ENCODE results near the gene GJD3.
"Not testable (repeated sequence)": the region's sequence is repeated elsewhere in the genome, so short reads cannot be mapped to it uniquely, and the experiment has no call there.

GJD3 gene

GRCh38 chr17:40364121-40364861 is at the start of gene GJD3:
Gene GJD3, minus strand, starts transcription at chr17:40364737. Its CDS starts 922 bp downstream, at chr17:40363815.
- no peak for DNase-seq

- not testable (repeated sequence) for DNase-seq
Observed at GRCh38 chr17:40414312-40414711, 49.8 kb upstream of the GJD3 start.

- DNase-seq: no peak
Observed at GRCh38 chr17:40412880-40413279, 48.3 kb upstream of the GJD3 start.

DNA sequence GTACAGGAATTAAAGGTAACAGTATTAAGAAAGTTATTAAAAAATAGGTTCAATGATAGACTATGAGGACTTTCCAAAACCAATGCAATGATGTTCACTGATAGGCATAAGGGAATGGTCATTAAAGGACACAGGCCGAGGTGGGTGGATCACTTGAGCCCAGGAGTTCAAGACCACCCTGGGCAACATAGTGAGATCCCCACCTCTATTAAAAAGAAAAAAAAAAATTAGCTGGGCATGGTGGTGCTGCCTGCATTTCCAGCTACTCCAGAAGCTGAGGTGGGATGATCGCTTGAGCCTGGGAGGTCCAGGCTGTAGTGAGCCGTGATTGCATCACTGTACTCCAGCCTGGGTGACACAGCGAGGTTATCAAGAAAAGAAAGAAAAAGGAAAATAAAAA is 47.3 kb upstream of the GJD3 start:
- DNase-seq: no peak

DNA sequence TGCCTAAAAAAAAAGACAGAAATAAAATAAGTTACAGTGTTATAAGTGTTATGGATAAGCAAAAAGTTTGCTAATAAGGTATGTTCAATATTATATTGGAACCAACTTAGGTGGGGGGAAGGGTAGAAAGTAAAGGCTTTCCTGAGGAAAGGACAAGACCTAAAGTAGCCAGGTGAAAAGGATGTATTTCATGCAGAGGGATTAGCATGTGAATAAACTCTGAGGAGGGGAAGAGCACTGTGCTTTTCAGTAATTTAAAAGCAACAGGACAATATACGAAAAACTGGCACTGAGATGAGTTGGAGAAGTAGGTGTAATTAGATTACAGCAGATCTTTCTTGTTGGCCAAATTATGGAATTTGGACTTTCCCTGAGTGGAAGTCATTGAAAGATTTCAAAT is 45.5 kb upstream of the GJD3 start:
- DNase-seq: no peak

DNA sequence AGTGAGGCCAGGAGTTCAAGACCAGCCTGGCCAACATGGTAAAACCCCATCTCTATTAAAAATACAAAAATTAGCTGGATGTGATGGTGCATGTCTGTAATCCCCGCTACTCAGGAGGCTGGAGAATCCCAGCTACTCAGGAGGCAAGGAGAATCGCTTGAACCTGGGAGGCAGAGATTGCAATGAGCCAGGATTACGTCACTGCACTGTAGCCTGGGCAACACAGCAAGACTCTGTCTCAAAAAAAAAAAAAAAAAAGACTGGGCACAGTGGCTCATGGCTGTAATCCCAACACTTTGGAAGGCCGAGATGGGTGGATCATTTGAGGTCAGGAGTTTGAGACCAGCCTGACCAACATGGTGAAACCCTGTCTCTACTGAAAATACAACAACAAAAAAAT is 45.0 kb upstream of the GJD3 start:
- not testable (repeated sequence) for DNase-seq

DNA sequence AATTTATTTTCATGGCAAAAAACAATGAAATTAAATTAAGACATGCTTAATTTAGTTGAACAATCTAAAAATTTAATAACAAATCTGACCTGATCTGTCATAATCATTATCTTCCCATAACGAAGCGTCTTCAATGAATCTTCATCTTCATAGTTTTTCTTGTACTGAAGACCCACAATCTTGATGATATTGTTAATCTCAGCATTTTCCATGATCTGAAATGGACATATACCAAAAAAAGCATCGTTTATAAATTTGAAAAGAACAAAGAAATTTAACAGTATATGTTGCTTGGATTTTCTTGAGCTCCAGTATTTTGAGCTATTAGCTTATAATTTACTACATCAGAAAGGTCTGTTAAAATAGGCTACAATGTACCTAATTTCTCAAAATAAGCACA is 42.9 kb upstream of the GJD3 start:
- no peak for DNase-seq

- no peak for DNase-seq
Observed at GRCh38 chr17:40404003-40404402, 39.5 kb upstream of the GJD3 start.

GRCh38 chr17:40402668-40403067 is 38.1 kb upstream of the GJD3 start:
- no peak for DNase-seq

DNA sequence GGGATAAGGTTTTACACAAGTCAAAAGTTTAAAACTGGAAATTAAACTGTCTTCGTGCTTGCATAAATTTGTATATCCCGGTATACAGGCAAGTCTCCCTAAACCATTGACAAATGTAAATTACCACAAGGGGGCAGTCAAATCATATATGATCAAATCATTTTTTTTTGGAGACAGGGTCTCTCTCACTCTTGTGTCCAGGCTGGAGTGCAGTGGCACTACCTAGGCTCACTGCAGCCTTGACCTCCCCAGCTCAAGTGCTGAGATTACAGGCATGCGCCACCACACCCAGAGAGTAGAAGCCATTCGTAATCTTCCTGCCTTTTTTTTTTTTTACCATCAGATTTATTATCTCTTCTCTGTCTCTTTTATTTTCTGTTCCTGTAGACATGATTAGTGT is 34.6 kb upstream of the GJD3 start:
- peak; percentile 44 for DNase-seq

DNA sequence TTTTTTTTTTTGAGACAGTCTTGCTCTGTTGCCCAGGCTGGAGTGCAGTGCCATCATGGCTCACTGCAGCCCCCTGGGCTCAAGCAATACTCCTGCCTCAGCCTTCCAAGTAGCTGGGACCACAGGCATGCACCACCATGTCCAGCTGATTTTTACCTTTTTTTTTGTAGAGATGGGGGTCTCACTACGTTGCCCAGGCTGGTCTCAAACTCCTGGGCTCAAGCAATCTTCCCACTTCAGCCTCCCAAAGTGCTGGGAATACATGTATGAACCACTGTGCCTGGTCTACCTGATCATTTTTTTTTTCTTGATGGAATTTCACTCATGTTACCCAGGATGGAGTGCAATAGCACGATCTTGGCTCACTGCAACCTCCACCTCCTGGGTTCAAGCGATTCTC is 22.0 kb upstream of the GJD3 start:
- DNase-seq: not testable (repeated sequence)

- DNase-seq: no peak
Observed at GRCh38 chr17:40382251-40382650, 17.7 kb upstream of the GJD3 start.

- no peak for DNase-seq
Observed at GRCh38 chr17:40378966-40379365, 14.4 kb upstream of the GJD3 start.

GRCh38 chr17:40377832-40378231 is 13.3 kb upstream of the GJD3 start:
- no peak for DNase-seq

- DNase-seq: peak; percentile 23
Observed at GRCh38 chr17:40376541-40376940, 12.0 kb upstream of the GJD3 start.

- DNase-seq: not testable (repeated sequence)
Observed at GRCh38 chr17:40375786-40376185, 11.2 kb upstream of the GJD3 start.

GRCh38 chr17:40374821-40375498 is 10.4 kb upstream of the GJD3 start:
- DNase-seq: no peak

DNA sequence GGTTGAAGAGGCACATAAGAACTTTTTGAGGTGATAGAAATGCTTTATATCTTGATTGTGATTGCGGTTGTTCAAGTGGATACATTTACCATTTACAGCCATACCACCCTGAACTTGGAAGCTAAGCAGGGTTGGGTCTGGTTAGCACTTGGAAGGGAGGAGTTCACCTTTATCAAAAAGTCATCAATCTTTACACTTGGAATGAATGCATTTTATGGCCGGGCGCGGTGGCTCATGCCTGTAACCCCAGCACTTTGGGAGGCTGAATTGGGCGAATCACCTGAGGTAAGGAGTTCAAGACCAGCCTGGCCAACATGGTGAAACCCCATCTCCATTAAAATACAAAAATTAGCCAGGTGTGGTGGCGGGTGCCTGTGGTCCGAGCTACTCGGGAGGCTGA is 9.5 kb upstream of the GJD3 start:
- DNase-seq: no peak

- DNase-seq: no peak
Observed at GRCh38 chr17:40373324-40373723, 8.8 kb upstream of the GJD3 start.

- not testable (repeated sequence) for DNase-seq
Observed at GRCh38 chr17:40372644-40373043, 8.1 kb upstream of the GJD3 start.

DNA sequence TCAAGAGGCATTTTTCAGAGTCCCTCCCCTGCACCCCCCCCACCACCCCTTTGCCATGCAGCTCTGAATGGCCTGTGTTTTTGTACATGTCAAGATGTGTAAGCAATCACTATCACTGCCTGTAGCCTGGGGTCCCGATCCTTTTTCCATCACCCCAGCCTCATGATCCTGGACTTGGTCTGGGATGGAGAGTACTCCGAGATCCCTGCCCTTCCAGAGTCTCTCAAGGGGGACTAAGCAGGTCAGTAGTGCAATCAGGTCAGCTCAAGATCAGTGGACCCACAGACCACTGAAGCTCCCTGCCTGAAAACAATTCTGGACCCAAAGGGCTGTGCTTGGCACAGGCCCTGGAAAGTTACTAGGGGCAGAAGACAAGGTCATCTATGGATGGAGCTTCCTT is 7.5 kb upstream of the GJD3 start:
- no peak for DNase-seq

- peak; percentile 63 for DNase-seq
Observed at GRCh38 chr17:40371261-40371929, 6.9 kb upstream of the GJD3 start.

- no peak for DNase-seq
Observed at GRCh38 chr17:40369923-40370322, 5.4 kb upstream of the GJD3 start.

GRCh38 chr17:40367728-40368127 is 3.2 kb upstream of the GJD3 start:
- DNase-seq: not testable (repeated sequence)

Measured in activated CD4-positive, alpha-beta T cell treated with anti-CD3 and anti-CD28 coated beads, Interleukin-10, Interleukin-2, amounts not matched to agents 100 ng/mL and 50 ng/mL, durations not matched to agents 16 hours and 8 hours (primary cell).